Fibroblast of lung (primary cell): ENCODE results near the gene NRCAM.

Source experiments
- CTCF ChIP-seq, 2 donors: IDR thresholded peaks in 1 of 2; conservative IDR thresholded peaks in 1 of 2; 1 replicate in 1 of 2; 2 replicates in 1 of 2; pipeline ENCODE4 v1.5.1; 2011 to 2012; ENCODE audit warnings: low read length in 2 of 2, control low read depth in 1 of 2, inconsistent platforms in 1 of 2, low read depth in 1 of 2, mild to moderate bottlenecking in 1 of 2
- EZH2 ChIP-seq: IDR thresholded peaks from 2 replicates; pipeline ENCODE4 v1.5.1; 2012; ENCODE audit warnings: low read length, control low read depth, mild to moderate bottlenecking; ENCODE audit errors: missing control alignments

GRCh38 chr7:108417144-108417543 is 39.1 kb downstream of the NRCAM start:
- no peak for TF ChIP-seq CTCF (conservative IDR thresholded peaks at IDR 0.05 in 1 of 2, IDR thresholded peaks at IDR 0.05 in 1 of 2; ENCODE audit: low read depth in 1 of 2, low read length in 2 of 2)
- no peak for TF ChIP-seq EZH2
